HG03108 (cell line): ENCODE data around the gene PTGER3.
A peak's percentile ranks its signal among the peaks of the same experiment; 100 is the strongest.

Experiments used
- ATAC-seq: cut with Tn5 transposase; IDR thresholded peaks from one replicate; pipeline ENCODE4 v1.9.1; 2021; ENCODE audit warnings: moderate library complexity; ENCODE audit not compliant: unreplicated experiment

Gene PTGER3

DNA sequence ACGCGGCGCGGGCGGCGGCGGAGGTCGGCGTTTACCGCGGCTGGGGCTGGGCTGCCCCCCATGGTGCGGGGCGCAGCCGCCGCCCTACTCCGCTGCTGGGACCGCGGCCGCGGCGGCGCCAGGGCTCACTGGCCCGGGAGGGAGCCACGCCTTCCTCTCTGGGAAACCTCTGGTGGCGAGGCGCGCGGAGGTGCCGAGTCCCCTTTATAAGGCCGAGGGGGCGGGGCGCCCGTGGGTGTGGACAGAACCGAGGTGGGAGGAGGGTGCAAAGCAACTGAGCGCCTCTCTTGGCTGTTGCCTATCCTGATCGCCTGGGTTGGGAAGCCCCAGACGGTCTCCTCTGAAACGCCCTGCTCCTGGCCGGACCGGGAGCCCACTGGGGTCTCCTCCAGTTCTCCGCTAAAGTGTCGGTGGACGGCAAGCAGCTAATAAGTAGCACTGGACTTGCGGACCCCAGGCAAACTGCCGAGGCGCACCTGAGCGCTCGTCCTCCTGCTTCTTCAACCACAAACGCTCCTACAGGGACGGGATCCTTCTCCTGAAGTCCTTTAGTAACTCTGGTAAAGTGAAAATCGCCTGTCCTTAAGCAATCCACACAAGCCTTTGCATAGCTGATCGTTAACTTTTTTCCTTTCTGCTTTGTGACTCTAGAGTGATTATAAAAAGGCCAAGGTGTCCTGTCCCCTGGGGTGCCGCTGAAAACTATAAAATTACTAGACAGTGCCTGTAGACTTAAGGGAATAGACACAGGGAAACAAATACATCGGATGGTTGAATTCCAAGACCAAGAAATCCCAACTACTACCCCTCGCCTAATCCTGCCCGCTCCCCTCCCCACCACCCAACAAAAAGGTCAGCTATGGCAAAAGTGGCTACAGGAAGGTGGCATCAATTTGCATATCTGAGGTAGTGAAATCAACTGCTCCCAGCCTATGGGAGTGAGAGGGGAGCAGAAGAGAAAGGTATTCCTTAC is at the start of gene PTGER3:
TSS of gene PTGER3 (minus strand) at position 182 of the 973 bp plus-strand sequence. CDS start 239 bp downstream, outside the sequence.
- no peak for ATAC-seq

DNA sequence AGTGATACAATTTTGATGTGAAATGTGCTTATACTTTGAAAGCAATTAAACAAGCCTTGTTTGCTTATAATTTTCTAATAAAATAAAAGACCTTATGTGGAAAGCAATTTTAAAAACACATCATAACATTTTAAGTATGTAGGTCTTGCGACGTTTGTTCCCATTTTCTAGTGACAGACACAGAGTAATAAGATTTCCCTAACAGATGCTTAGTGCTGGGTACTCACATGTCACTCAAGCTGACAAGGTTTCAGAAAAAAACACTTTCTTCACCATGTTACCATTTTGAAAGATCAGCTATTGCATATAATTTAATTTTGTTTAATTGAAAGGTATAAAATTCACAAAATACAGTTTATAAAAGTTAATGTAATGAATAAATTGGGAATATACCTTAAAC is 47.3 kb upstream of the PTGER3 start:
- no peak for ATAC-seq

DNA sequence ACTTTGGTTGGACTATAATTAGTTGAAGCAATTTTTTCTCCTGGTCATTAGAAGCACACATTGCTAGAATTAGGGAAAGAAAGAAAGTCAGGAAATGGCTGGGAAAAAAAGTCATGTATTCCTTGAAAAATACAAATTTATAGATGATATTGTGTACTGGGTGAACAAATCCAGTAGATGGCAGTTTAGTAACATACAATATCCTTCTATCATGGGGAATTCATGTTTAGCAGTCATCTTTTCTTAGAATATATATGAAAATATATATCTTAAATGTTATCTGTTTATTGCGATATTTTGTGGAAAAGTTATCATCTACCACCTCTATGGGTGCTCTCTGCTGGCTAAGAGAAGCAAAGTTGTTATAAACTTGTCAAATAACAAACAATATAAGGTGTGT is 46.3 kb upstream of the PTGER3 start:
- no peak for ATAC-seq

DNA sequence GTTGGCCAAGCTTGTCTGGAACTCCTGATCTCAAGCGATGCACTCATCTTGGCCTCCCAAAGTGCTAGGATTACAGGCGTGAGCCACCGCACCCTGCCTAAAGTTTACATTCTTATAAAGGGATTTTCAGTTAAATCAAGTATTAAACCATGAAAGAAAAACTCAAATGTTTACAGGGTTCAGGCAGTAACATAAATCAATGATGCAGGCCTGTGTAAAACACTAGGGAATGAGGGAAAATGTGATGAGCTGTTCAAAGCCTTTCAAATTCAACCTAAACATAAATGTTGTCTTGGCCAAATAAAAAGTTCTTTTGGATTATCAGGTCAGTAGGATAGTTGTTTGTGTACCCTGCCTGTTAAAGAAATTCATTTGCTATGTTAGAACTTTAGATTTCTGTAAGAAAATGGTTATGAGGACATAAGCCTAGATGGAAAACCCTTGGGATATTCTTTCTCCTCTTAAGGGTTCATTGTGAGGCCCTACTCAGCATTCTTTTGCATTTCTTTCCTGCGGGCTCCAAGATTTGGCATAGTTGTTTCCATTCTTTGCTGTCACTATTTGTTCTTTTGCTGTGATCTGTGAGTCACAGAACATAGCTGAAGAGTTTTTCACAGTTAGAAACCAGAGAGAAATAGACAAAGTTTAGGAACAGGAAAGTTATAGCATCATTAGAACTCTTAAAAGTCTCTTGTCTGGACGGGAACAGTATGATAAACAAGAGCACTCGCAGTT is 42.1 kb upstream of the PTGER3 start:
- ATAC-seq = no peak

DNA sequence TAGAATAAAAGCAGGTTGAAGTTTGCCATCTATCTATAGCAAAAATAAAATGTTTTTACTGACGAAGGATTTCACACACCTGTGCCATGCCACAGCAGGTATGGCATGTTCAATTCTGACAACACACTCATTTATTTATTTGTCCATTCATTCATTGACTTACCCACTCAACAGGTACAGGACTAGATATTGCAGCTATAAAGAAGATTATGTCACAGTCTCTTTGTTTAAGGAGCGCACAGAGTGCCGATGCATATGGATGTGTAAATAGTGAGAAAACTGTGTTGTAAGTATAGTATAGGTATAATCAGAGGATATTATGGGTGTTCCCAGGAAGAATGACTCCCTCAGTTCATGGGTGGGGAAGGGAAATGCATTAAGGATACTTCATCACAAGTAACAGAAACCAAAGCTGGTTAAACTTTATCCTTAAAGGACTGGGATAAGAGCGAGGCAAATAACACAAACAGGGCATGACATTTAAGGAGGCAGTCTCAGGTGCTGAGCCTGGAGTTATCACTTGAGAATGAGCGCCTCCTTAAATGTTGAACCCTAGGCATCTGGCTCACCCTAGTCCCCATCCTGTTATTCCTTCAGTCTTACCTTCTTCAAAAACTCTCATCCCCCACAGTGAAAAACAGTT is 41.1 kb upstream of the PTGER3 start:
- ATAC-seq = no peak

DNA sequence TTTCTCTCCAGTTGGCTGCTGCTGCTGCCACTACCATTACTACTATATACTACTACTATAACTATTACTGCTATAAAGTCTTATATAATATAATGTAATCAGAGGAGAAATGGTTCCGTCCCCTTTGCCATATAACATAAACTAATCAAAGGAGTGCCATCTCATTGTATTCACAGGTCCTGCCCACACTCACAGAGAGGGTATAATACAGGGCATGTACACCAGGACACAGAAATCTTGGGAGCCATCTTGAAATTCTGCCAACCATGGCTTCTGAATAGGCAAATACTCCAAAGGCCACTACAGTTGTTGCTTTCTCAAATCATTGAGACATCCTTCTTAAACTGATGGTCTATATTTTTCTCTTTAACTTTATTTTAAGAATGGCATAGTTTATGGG is 40.1 kb upstream of the PTGER3 start:
- no peak for ATAC-seq

DNA sequence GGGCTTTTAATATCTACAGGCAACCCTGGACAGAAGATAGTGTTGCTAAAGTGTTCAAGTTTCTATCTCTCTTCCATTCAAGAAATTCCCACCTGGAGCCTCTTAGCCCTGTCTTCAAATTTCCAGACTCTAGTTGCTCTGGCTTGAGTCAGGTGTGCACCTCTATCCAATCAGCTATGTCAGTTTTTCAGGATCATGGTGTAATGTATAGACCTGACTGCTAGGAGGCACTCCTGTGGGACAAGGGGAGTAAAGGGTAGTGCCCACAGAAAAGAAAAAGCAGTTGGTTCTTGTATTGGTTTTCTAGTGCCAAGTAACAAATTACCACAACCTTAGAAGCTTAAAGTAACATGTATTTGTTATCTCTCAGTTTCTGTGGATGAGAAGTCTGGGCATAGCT is 39.4 kb upstream of the PTGER3 start:
- no peak for ATAC-seq

DNA sequence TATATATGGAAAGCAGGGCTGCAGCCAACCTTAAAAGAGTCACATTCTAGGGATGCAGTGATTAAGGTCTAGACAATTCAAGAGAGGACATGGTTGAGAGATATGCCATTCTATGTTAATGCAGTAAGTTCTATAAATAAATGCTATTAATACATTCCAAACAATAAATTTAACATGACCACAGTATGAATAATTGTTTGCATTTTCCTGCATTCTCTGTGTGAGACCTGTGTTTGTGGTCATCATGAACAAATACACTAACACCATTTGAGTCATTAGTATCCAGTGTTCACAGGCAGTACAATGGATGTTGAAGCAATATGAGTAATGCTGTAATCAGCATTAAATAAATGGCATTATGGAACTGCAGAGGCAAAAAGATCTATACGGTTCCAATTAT is 38.7 kb upstream of the PTGER3 start:
- no peak for ATAC-seq

DNA sequence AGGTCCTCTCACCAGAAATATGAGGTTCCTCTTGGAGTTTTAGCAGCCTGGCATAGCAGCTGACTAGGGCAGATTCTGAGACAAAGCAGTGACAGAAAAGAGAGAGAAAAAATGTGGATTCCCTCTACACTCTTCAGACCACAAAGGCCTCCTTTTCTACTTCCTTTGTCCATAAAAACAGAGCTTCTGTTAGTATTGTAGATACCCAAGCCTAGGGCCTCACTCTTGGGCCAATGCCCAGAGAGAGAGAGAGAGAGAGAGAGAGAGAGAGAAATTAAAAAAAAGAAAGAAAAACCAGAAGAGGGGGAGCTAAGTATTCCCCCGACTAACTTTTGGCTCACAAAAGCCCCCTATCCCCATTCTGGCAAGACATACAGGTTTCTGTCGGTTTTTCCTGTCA is 35.7 kb upstream of the PTGER3 start:
- no peak for ATAC-seq

DNA sequence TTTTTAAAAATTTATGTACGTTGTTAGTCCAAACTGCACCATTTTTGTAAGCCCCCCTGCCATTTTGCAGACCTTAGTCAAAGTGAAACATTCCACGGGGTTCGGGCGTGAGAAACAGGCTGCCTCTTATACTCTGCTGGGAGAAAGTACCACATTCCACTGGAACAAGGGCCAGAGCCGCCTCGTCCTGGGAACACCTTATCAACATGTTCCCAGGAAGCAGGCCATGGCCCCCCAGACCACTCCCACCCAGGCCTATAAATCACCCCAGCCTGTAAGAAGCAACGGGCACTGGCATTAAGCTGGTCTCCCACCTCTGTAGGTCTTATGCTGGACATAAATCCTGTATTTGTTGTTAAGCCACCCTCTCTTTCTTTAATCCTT is 34.1 kb upstream of the PTGER3 start:
- no peak for ATAC-seq

DNA sequence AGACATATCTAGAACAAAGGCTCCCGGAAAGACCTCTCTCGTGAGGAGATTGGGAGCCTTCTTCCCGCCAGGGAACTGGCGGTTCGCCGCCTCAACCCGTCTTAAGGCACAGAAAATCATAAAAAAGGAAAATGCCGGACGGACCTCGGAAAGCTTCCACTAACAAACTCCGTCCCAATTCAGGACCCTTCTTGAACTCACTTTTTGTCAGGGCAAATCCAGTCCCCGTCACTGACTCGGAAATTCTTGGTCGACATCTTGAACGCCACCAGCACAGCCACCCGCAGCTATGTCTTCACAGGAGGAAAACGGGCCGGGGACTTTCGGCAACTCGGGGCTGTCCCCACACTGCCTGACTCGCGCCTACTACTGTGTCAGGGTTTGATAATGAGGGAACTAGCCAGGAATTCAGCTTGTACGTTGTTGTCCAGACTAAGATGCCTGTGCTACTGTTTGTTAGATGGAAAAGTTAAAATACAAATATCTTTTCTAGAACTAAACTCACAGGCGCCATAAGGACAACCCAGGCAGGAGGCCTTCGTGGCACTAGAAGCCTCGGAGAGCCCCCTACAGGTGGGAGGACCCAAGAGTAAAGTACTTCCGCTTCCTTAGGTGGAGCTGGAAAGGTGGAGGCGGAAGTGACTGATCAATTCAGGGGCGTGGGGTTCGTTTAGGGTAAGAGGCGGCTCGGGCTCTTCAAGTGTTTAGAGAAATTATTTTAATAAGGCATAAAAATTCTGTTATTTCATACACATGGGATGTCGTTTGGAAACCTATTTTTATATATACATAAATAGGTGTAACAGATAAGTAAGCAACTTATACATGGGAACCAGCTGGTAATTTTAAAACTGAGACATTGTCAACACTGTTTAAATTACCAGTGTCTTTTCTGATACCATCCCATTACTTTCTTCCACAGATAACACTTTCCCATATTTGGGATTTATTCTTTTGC is 33.4 kb upstream of the PTGER3 start, which contains the start of gene ZRANB2:
TSS of gene ZRANB2 (minus strand) at position 297 of the 958 bp plus-strand sequence. CDS start at position 257, 40 bp downstream.
- peak; percentile 100 for ATAC-seq

DNA sequence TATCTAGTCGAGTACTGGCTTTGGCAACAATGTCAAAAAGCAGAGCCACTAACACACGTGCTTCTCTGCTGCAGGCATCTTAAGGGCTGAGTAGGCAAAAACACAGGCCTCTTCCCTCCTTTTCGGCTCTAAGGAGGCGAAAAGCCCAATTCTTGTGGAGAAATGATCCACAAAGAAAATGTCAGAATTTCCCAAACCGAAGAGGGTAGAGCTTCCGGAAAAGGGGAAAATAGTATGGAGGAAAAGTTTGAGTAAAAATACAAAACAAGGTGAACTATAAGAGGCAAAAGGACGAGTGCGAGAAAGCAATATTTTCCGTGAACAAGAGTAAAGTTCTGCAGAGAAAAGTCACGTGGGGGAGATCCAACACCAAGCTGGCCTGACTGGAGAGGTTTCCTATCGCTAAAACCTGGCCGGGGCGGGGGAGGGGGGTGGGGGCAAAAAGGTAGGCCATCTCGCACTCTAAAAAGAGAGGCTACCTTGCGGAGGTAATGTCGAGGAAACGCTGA is 32.7 kb upstream of the PTGER3 start:
- no peak for ATAC-seq

DNA sequence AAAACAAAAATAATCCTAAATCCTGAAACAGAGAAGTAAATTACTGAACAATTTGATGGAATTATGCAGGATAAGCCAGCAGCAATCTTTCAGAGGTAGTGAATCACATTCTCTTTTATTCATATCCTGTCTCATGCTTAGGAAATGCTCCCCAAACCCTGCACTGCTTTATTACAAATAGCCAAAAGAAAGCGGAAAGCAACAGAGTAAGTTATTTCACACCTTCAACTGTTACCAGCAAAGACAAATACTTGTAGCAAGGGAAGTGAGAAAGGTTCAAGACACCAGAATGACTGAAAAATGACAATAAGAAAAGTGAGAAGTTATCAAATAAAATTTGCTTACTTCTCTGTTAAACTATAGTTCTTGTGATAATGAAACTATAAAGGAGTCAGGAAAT is 27.1 kb upstream of the PTGER3 start:
- no peak for ATAC-seq

DNA sequence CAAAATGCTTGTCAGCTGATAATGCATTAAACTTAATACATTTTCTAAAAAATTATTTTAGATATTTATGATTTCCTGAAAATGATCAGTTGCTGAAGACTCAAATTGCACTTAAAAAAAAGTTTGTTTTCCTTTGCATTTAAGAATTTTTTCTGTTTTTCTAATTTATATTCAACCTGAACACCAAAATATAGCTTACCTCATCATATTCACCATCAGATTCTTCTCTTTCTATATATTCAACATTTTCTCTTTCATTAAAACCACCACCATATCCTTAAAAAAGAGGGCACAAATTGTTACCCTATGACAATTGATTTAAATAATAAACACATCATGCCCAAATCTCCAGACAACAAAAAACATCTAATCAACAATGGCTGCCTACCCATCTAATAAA is 24.7 kb upstream of the PTGER3 start:
- no peak for ATAC-seq

DNA sequence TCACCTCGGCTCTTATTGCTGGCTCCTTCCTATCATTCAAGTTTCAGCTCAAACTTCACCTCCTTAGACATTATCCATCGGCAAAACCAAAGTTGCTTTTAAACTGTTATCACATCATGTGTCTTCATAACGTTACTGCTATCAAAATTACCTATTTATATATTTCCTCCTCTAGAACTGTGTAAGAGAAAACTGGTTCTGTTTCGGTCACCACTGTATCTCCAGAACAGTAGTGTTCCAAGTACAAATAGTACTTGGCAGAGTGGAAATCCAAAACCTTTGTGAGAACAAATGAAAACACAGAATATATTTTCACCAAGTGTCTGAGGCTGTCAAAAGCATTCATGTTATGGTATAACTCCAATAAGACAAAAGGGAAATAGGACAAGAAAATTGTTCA is 24.1 kb upstream of the PTGER3 start:
- no peak for ATAC-seq

DNA sequence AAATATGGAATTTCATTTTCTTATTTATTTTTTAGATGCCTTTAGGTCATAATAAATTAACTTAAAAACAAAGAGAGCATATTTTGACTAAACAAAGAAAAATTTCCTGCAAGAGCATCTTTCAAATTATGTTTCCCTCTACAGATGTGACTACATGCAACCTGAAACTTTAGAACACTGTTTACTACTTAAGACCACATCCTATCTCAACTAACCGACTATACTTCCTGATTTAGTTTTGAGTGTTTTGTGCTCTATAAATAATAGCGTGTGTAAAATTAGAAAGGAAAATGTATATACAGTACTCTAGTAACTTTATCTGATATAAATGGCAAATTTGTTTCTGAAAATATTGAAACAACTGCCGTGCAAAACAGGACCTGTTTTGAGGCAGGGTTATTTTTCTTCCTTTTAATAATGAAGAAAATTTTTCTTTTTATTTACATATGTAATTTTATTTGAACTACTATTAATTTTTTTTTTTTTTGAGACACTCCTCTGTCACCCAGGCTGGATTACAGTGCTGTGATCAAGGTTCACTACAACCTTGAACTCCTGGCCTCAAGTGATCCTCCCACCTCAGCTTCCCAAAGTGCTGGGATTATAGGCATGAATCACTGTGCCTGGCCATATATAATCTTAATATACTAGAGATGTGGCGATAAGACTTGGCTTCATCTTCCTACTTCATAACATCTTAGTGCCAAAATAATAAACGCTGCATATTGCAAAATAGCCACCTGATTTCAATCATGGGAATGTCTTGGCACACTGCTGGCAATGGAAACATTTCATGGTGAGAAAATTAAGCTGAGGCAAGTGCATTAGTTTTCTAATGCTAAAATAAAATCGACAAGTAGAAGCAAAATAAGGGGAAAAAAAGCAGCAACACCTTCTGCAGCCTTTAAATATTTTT is 21.0 kb upstream of the PTGER3 start:
- ATAC-seq = peak; percentile 93

DNA sequence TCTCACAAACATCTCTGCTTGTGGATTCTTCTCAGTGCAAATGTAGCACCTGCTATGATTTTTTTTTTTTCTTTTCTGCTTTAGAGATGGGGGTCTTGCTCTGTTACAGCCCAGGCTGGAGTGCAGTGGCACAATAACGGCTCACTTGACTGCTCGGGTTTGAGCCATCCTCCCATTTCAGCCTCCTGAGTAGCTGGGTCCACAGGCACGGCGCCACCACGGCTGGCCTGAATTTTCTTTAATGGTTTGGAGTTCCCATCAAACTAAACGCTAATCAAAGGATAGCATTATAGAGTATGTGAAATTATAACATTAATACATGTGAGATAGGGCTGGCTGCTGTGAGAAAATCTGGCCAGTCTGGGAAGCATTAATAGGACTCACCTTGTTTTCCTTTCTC is 7.2 kb upstream of the PTGER3 start:
- ATAC-seq = no peak

DNA sequence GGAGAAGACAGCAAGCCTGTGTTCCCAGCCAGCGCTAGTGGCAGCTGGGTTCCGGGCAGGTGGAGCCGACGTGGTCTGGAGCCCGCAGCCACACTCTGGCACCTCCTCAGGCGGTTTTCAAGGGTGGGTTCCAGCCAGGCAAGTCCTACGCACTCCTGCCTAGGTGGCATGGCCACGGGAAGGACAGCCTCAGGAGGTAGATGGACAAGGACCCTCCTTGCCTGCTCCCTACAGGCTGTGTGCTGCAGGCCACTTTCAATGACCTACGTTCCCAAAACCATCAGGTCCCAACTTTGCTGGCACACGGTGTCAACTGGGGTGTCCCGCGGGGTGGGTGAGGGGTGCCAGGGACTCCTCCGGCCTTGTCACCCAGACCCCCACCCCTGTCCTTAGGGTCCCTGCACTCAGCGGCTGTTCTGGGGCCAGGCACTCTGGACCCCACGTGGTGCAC is 6.7 kb upstream of the PTGER3 start:
- no peak for ATAC-seq

DNA sequence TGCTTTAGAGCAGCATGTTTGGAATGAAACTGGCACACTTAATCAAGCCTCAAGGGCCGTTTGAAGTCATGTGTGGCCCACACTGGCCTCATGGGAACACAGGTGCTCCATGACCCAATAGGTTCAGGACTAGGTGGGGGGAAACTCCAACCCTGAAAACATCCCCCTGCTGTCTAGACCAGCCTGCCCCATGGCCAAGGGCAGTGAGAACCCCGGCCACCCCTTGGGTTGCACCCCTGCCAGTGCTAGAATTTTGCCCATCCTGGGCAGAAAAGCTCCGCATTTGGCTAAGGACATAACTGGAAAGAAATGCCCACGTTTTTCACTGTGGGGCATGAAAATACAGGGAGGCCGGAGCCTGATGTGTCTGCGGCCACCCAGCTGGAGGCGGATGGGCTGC is 6.1 kb upstream of the PTGER3 start:
- no peak for ATAC-seq
